Neural crest cell (in vitro differentiated cells): ENCODE measurements around the gene ECE1. TPM values are rescaled to one million over a fixed set of nuclear protein-coding genes. Genes with fewer than 3 reads are reported as not detected.
A peak's percentile ranks its signal among the peaks of the same experiment; 100 is the strongest.

Experiments
- DNase-seq: peaks from one replicate; pipeline ENCODE4 v3.0.0; 2021; ENCODE audit warnings: low read depth, mixed read lengths, low spot score
- H3K27ac Mint-ChIP-seq: one replicate; pipeline ENCODE4 v1.8.0; 2021; ENCODE audit warnings: mild to moderate bottlenecking, mixed read lengths; ENCODE audit not compliant: unreplicated experiment
- H3K27me3 Mint-ChIP-seq: 2 replicates; pipeline ENCODE4 v1.8.0; 2021; ENCODE audit warnings: low read depth, mild to moderate bottlenecking, mixed read lengths
- H3K36me3 Mint-ChIP-seq: 2 replicates; pipeline ENCODE4 v1.8.0; 2021; ENCODE audit warnings: low read depth, mild to moderate bottlenecking, mixed read lengths
- H3K4me1 Mint-ChIP-seq: 2 replicates; pipeline ENCODE4 v1.8.0; 2021; ENCODE audit warnings: mixed read lengths
- H3K4me3 Mint-ChIP-seq: one replicate; pipeline ENCODE4 v1.8.0; 2021; ENCODE audit warnings: mild to moderate bottlenecking, mixed read lengths
- H3K9me3 Mint-ChIP-seq: 2 replicates; pipeline ENCODE4 v1.8.0; 2021; ENCODE audit warnings: mixed read lengths
- long read RNA-seq: library from polyadenylated mRNA; unstranded; transcript quantifications from one replicate; pipeline ENCODE4 v2.0.0, GENCODE V29; 2020
- total RNA-seq: library from RNA; stranded (reverse); gene quantifications from 2 replicates; pipeline ENCODE4 v1.2.1, GENCODE V29; 2021
- TF ChIP-seq, protein P1 (sequence below): fragments of 200-600 bp; sonication (generic); conservative IDR thresholded peaks from 2 replicates; pipeline ENCODE4 v1.5.0; 2021; ENCODE audit warnings: antibody characterized with exemption, mild to moderate bottlenecking

ECE1 gene
- total RNA-seq = 38.3 and 40.3 TPM in 2 replicates
- long read RNA-seq, full-length matches to known transcripts = 2 of 3 reads
- long read RNA-seq, partial matches to known transcripts = 0 of 3 reads
- long read RNA-seq, other reads (novel, unspliced or antisense) = 1 of 3 reads

DNA sequence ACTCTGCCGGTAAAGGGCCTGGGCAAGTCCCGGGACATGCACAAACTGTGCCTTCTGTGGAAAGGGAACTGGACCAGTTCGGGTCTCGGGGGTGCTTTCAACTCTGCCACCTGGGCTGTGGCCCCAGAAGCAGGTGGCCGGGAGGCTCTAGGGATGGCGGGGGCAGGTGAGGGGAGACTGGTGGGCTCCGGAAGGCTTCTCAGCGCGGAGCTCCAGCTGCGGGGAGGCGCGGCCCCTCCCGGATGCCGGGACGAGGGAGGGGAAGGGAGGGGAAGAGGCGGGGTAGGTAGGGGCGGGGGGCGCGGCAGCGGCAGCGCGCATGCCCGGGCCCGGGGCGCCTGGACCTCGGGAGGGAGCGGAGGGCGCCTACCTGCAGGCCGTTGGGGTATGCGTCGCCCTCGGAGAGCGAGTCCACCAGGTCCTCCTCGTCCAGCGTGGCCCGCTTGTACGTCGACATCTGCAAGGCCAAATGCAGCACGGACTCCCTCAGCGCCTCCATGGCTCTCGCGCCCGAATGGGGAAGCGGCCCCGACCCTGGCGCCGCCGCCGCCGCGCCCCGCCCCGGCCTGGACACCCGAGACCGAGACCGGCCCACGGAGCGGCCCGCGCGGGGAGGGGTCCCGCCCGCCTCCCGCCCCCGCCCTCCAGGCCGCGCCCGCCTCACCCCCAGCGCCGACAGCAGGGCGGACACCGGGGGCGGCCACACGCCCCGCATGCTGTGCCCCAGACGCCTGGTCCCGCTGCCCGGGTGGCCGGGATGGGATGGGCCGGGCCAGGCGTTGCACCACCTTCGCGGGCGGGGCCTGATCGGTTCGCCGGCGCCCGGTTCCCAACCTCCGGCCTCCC lies at the start of gene ECE1:
TSS of gene ECE1 (minus strand) at position 764 of the 846 bp plus-strand sequence. CDS start at position 715, 49 bp downstream.
- peaks cover 2% of the 10 kb centered on the region for H3K36me3 Mint-ChIP-seq
- peaks cover 11% of the 10 kb centered on the region for H3K27me3 Mint-ChIP-seq
- no peaks in the 10 kb centered on the region for H3K9me3 Mint-ChIP-seq
- TF ChIP-seq, protein P1, sequence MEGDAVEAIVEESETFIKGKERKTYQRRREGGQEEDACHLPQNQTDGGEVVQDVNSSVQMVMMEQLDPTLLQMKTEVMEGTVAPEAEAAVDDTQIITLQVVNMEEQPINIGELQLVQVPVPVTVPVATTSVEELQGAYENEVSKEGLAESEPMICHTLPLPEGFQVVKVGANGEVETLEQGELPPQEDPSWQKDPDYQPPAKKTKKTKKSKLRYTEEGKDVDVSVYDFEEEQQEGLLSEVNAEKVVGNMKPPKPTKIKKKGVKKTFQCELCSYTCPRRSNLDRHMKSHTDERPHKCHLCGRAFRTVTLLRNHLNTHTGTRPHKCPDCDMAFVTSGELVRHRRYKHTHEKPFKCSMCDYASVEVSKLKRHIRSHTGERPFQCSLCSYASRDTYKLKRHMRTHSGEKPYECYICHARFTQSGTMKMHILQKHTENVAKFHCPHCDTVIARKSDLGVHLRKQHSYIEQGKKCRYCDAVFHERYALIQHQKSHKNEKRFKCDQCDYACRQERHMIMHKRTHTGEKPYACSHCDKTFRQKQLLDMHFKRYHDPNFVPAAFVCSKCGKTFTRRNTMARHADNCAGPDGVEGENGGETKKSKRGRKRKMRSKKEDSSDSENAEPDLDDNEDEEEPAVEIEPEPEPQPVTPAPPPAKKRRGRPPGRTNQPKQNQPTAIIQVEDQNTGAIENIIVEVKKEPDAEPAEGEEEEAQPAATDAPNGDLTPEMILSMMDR = no peak
- no peak within 1 kb of the TSS for H3K27ac Mint-ChIP-seq
- H3K4me1 Mint-ChIP-seq = peaks cover 37% of the 10 kb centered on the region
- peak; percentile 28 for DNase-seq
- H3K4me3 Mint-ChIP-seq = peak within 1 kb of the TSS; percentile 86

DNA sequence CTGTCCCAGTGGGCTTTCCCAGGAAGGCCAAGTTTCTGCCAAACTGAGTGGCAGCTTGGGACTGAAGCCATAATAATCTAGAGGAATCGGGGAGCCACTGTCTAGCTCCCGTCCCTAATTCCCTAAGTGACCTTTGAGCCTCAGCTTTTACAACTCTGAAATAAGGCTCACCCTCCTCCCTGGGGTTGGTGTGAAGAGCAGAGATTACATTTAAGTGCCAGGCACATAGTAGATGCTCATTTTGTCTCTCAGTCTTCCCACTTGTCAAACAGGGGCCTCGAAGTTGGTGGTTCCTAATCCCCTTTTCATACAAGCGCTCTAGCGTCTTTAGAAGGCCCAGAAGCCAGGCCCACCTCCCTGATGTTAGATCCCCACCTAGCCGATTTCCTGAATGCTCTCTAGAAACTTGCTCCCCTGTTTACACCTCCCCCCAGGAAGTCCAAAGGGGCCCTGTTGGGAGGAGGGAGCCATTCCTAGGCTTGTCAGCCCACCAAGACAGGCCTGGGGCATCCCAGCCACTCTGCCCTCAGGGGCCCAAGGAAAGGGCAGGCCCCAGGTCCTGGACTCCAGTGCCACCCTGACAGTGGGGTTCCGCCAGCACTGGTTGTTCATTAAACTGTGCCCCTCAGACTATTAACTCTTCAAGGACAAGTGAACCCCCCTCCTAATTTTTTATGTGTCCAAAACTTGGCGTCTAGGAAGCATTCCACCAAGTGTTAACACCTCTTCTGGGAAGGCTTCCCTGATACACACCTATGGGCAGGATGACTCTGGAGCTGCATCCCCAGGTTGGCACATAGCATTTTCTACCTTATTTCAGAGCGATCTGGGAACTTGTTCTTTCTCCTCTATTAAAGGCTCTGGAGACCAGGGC lies 49.3 kb upstream of the ECE1 start:
- Mint-ChIP-seq H3K9me3 (no peaks in the 10 kb centered on the region), H3K27ac (peak overlapping the region; percentile 27)

DNA sequence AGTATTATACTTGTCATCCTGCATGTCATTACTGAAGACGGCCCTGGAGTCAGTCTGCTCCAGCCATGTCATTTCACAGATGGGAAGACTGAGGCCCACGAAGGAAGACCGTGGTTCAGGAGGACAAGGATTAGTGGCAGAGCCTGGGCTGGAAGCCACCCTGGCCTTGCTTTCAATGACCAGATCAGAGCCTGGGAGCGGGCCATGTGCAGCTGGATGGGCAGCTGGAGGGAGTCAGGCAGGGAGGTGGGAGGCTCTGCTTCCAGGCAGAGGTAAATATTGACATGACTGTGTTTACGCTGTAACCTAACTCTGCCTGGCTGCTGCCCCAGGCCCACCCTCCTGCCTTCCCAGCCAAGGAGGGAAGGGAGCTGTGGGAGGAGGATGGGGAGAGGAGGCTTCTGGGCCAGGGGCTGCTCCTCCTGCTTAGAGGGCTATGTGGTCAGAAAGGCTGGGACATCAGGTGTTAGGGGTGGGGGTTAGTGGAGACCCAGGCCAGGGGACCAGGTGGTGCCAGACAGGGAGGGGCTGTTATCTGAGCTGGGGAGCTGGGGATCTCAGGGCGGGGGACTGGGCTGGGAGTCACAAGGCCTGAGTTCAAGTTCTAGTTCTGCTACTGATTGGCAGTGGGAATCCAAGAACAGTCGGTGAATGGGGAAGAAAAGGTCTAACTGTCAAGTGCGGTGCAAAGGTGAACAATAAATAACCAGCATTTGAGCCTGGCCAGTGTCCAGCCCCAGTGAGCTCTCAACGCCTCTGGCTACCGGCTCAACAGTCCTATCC lies 48.5 kb upstream of the ECE1 start:
- DNase-seq = no peak
- Mint-ChIP-seq H3K27me3 (peaks cover 5% of the 10 kb centered on the region), H3K4me3 (peak overlapping the region; percentile 9), H3K4me1 (peaks cover 50% of the 10 kb centered on the region), H3K27ac (no peak overlapping the region), H3K9me3 (no peaks in the 10 kb centered on the region), H3K36me3 (no peaks in the 10 kb centered on the region)
- TF ChIP-seq, protein P1 = no peak

More for the DNA sequence above, 49.3 kb upstream of the ECE1 start:
- H3K27me3 Mint-ChIP-seq = peaks cover 7% of the 10 kb centered on the region
- no peaks in the 10 kb centered on the region for H3K36me3 Mint-ChIP-seq
- peaks cover 47% of the 10 kb centered on the region for H3K4me1 Mint-ChIP-seq
- TF ChIP-seq, protein P1 = no peak
- H3K4me3 Mint-ChIP-seq = no peak overlapping the region
- no peak for DNase-seq

DNA sequence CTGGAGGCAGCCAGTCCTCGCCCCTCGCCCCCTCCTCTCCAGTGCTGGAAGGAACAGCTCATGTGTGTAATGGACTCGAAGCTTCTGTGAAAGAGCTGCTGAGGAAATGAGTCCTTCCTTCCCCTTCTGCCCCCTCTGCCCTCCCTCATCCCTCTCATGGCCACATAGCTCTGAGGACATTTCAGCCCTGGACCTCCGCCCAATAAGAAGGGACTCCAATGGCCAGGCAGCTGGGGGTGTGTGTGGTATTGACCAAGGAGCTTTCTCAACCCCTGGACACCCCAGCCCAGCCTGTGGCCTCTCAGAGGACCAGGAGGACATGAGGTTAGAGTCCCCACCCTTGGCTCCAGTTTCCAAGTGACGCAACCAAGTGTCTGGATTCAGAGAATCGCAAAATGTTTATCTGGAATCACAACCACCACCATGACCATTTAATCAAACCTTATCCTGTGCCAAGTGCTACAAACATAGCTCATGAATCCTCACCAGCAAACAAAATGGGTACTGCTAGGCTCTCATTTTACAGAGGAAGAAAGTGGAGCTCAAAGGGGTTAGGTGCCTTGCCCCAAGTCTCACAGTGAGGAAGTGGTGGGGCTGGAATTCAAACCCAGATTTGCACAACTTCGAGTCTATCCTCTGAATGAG lies 47.8 kb upstream of the ECE1 start:
- H3K9me3 Mint-ChIP-seq = no peaks in the 10 kb centered on the region
- TF ChIP-seq, protein P1 = no peak
- peaks cover 45% of the 10 kb centered on the region for H3K4me1 Mint-ChIP-seq
- H3K4me3 Mint-ChIP-seq = peak overlapping the region; percentile 9
- DNase-seq = no peak
- no peak overlapping the region for H3K27ac Mint-ChIP-seq
- peaks cover 4% of the 10 kb centered on the region for H3K27me3 Mint-ChIP-seq
- no peaks in the 10 kb centered on the region for H3K36me3 Mint-ChIP-seq
